HS-5 (cell line): ENCODE data around the gene BICD2.
"Not testable (repeated sequence)": the region's sequence is repeated elsewhere in the genome, so short reads cannot be mapped to it uniquely, and the experiment has no call there.

Experiments
- DNase-seq: peaks from one replicate; pipeline ENCODE4 v3.0.0-alpha.2; 2012; ENCODE audit warnings: low read depth

Gene BICD2

DNA sequence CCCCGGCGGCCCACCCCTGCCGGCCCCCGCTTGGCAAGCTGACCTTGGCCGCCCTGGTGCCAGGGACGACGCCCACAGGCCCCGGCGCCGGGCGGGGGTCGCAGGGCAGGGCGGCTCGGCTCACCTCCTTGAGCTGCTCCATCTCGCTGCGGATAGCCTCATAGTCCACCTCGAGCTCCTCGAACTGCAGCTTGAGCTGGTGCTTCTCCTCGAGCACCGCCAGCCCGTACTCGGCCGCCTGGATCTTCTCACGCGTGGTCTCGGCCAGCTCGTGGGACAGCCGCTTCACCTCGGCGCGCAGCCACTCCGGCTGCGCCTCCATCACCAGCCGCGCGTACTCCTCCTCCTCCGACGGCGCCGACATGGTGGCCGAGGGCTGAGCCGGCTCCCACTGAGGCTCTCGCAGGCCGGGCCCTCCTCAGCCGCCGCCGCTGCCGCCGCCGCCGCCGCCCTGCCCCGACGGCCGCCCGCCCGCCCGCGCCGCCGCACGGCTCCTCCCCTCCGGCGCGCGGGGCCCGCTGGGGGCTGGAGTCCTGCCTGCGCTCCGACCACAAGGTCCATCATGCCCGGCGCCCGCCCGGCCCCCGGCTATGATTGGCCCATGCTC, at the start of gene BICD2:
BICD2 (minus strand) TSS at position 453 of the 607 bp plus-strand sequence; CDS start at position 364, 89 bp downstream.
- no peak for DNase-seq

GRCh38 chr9:92809629-92810326, 45.1 kb upstream of the BICD2 start:
- not testable (repeated sequence) for DNase-seq

DNA sequence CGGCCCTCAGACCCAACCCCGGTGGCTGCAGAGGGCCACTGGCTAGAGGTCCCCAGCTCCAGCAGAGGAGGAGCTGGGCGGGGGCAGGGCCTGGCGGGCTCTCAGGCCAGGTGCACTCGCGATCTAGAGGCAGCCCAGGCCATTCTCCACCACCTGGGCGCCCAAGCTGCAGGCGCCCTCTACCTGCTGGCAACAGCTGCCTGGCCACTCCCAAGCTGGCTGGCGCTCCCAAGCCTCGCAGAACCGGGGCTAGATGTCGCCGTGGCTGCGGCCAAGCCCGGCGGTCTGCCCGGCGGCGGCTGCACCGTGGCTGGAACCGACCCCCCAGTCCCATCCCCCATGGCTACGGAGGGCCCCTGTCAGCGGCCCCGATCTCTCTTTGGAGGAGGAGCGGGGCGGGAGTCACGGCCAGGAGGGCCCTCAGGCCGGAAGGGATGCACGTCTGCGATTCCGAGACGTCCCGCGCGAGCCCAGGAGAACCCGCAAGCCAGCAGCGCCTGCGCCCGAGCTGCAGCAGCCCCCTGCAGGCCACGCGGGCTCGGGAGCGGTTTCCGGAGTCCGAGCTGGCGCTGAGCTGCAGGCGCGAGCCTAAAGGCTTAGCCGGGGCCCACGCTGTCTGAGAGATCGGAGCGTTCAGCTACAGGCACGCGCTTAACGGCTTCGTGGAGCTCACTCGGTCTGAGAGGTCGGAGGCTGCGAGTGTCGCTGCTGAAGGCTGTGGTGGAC, 44.3 kb upstream of the BICD2 start:
- DNase-seq: no peak

DNA sequence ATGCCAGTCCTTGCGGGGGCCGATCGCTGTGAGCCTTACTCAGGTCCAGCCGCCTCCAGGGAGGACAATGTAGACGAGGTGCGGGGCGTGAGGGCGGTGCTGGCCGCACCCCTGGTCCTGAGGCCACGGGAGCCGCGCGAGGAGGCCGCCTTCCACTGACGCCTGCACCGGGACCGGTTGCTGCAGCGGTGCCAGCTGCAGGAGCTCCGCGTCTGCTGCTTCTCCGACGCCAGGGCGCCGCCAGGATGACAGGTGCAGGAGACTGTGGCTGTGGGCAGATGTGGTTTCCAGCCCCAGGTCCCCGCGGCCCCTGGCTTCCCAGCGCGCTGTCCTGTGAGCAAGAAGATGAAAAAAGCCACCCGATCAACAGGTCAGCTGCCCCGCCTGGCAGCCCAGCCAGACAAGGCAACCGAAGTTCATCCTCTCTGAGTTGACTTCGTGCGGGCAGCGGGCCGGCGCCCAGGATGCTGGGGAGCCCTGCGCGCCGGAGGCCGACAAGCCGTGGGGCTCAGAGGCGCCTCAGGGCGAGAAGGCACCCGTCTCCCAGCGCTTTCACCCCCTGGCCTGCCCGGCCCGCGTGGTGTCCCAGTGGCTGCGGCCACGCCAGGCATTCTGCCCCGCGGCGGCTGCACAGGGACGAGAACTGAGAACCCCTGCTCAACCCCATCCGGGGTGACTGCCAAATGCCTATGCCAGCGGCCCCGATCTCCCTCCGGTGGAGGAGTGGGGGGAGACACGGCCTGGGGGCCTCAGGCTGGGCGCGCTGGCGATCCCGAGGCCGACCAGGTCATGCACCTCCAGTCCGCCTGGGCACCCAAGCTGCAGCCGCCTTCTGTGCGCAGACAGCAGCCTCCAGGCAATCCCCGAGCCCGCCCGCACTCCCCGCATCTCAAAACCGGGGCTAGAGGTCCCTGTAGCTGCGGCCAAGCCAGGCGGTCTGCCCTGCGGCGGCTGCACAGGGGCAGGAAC, 43.4 kb upstream of the BICD2 start:
- no peak for DNase-seq

DNA sequence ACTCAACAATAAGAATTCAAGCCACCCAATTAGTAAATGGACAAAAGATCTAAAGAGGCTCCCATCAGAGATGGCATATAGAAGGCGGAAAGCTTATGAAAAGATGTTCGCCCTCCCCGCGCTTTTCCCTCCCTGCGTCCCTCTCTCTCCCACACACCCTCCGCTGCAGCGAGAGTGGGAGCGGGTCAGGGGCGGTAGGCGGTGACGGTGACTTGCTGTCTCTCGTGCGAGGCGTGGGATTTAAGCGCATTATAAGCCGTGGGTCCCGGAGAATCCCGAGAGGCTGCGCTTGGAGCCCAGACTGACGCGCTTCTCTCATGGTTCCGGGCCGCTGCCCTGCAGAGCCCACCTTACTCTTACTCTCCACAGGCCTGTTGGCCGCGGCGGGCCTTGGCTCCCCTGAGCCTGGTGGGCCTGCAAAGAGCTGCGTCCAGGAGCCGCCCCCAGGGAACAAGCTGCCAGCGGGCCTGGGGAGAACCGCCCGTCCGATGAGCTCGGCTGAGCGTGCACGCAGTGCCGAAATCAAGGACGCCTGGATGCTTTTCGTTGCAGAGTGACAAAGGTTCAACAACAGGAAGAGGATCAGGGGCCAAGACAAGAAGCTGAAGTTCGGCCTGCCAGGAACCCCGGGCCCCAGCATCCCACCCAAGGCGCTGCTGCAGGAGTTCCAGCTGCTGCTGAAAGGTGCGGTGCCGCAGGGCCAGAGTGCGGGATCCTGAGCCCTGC, 42.6 kb upstream of the BICD2 start:
- DNase-seq: no peak

- DNase-seq: no peak
Observed at GRCh38 chr9:92804727-92805126, 40.1 kb upstream of the BICD2 start.

DNA sequence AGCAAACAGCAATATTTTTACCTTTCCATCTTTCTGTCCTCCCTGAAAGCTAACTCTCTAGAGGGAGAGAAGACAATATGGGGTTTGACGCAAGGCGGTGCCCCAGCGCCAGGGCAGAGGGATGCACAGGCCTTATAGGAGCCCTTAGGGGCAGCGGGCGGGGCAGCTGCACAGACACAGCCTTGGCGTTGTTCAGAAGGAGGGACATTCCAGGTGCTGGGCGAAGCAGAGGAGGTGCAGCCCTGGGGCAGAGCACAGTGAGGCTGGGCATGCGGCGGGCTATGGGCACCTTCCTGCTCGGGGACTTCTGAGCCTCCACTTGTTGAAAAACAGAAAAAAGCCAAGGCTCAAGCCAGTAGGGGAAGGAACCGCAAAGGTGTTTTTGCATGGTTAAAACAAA, 33.7 kb upstream of the BICD2 start:
- DNase-seq: no peak

- not testable (repeated sequence) for DNase-seq
Observed at GRCh38 chr9:92796337-92796804, 31.7 kb upstream of the BICD2 start.

DNA sequence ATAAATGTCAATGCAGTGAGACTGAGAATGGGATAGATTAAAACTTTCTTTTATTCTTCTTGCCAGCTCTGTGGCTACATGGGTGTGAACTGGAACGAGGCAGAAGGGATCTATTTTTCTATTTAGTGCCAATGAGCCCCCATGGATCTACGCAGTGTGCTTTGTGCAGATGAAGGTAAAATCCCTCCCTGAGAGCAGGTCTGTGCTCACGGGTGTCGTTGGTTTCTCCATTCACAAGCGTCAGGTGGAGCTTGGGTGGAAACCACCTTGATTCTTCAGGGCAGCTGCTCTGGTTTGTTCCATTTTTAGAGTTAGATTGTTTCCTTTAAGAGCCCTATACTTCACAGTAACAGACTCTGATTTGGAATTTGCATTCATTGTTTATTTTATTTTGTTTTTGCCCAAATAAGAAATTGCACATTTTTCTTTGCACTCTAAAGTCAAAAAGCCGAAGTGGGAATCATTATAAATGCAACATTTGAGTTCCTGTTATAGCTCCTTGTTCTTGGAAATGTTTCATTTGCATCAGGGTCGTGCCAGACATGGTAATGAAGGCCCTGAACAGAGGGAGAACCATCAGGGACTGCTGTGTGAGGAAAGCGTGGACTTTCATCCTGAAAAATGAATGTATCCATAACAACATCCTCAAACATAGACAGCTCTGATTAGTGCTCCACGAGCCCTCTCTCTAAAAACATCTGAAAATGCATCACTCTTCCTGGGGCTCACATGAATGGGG, 31.1 kb upstream of the BICD2 start:
- DNase-seq: no peak

DNA sequence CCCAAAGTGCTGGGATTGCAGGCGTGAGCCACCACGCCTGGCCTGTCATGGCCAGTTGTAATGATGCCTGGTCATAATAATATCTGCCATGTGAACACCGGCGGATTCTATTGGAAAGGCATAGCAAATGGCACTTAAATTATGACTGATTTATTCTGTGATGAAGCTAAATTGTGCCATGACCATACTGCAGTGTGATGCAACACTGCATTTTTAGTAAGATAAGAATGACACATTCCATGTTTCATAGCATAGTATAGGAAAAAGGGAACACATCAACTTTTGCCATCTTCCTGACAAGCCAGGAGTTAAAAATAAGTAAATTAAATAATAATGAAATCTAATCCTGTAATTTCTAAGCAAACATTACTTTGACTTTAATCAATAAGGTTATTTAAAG, 30.4 kb upstream of the BICD2 start:
- DNase-seq: no peak

- no peak for DNase-seq
Observed at GRCh38 chr9:92794426-92794825, 29.8 kb upstream of the BICD2 start.

DNA sequence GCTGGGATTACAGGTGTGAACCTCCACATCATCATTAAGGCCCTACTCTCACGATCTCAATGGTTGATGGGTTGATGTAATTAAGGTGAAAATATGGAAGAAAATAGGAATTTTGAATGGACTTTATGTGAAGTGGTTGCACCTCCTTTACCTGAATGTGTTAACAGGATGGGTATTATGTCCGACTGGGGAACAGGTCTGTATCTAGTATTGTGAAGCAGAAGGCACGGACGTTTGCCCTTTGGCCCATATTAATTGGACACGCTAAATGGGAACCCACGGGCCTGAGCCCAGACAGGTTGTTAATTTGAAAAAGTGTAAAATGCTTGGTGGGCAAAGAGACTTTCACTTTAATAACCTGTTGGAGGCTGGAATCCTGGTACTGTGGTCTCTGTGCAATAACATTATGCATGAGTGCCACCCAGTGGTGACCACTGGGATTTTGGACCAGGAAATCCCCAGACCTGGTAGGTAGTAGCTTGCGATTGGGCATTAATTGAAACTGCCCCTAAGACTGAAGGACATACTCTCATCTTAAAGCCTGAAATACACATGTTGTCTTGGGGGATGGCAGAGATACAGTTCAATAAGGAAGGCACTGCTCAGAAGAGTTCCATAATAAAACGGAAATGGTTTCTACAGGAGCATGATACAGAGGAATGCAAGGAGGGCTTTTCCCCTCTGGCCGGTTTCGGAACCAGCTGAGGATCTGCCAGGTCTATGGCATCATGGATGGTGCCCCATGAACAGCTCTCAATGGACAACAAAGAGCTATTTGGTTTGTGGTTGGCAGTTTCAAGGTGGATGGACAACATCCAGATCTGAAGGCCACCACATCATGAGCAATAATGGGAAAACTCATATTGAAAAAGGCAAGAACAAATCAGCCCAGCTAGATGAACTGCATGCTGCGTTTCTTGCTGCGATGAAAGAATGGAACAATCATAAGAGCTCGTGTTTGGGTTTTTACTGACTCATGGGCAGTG, 26.2 kb upstream of the BICD2 start:
- DNase-seq: peak; percentile 49

- no peak for DNase-seq
Observed at GRCh38 chr9:92786298-92786697, 21.7 kb upstream of the BICD2 start.

DNA sequence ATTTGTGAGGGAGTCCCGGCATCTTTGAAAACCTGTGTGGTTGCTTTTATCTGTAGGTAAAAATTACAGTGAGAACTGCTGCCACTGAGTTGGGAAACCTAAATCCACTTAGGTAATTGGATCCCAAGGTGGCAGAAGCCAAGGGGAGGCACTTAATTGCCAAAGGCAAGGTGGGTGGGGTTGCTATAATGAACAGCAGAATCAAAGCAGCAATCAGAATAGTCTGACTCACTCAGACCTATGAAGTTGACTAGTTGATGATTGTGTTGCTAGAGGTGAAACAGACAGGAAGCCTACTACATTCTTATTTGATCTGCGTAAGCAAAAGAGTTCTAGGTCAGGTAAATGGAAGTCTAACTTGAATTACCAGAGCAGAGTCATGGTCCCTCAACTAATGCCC, 17.3 kb upstream of the BICD2 start:
- no peak for DNase-seq

DNA sequence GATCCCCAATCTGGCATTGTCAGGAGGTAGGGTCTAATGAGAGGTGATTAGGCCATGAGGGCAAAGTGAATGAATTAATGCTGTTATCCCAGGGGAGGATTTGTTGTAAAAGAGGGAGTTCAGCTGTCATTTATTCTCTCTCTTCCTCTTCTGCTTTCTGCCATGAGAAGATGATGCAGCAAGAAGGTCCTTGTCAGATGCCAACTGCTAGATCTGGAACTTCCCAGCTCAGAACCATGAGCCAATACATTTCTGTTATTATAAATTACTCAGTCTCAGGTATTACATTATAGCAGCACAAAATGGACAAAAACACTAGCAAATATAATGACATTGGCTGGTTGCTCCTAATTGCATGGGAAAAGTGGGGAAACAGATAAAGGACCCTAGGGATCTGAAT, 15.6 kb upstream of the BICD2 start:
- DNase-seq: no peak

DNA sequence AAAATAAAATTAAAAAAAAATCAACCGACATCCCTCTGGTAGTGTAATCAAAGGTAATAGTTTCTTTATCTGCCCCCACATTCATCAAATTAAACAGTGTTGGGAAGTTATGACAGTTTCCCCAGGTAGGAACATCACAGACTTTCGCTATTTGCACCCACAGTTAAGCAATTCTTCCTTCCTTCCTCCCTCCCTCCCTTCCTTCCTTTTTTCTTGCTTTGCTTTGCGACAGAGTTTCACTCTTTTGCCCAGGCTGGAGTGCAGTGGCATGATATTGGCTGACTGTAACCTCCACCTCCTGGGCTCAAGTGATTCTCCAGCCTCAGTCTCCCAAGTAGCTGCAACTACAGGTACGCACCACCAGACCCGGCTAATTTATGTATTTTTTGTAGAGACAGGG, 10.8 kb upstream of the BICD2 start:
- DNase-seq: no peak

GRCh38 chr9:92774274-92774673, 9.6 kb upstream of the BICD2 start:
- DNase-seq: peak; percentile 80

- no peak for DNase-seq
Observed at GRCh38 chr9:92773810-92774209, 9.2 kb upstream of the BICD2 start.

DNA sequence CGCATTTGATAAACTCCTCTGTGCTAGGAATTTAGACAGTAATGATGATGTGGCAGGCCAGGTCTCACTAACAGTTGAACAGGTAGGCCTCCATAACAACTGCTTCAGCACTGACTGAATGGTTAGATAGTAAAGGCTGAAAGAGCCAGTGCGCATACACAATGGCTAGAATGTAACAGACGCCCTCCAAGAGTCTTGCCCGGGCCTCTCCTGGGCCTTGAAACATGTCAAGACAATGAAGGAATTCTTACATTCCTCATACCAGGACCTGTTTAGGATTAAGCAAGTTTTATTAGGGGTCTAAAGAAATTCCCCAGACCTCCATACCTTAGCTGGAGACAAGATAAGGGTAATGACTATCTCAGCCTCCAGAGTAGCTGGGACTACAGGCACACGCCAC, 6.7 kb upstream of the BICD2 start:
- no peak for DNase-seq
